ENCODE measurements around the gene PDZRN3. TPM values are rescaled to one million over a fixed set of nuclear protein-coding genes. Genes with fewer than 3 reads are reported as not detected.

The PDZRN3 gene
- total and polyA plus RNA-seq, 2 of the 13 experiments (the other 11 are each of a cell fraction or from before 2014, with no cell fraction given) = not detected

DNA sequence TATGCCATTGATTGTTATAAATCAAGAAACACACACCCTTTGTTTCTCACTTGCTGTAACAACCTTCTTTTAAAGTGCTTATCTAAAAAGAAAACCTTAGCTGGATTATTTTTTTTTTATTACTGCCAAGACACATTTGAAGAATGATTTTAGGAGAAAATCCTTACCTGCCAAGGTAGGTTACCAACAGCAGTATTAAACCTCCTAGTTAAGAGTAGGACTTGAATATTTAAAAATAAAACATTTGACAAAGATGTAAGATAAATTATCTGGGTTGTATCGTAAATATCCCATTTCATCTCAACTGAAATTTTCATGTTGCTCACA lies 192.1 kb downstream of the PDZRN3 start (continued):
- TF ChIP-seq, protein P1, sequence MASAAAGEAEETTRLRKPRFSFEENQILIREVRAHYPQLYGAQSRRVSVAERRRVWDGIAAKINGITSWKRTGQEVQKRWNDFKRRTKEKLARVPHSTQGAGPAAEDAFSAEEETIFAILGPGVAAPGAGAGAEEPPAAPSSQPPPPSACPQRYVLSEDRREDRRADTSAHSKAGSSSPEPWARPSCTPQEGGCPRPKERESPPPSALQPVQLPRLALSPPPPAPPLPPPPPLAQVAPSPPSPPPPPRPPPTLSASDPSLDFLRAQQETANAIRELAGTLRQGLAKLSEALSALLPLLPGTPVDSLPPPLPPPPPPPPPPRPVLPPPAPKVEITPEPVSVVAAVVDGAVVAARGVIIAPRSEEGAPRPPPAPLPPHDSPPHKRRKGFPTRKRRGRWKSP (CRISPR knock-in tag; IDR thresholded peaks at IDR 0.05) = no peak
- TF ChIP-seq, protein P2, sequence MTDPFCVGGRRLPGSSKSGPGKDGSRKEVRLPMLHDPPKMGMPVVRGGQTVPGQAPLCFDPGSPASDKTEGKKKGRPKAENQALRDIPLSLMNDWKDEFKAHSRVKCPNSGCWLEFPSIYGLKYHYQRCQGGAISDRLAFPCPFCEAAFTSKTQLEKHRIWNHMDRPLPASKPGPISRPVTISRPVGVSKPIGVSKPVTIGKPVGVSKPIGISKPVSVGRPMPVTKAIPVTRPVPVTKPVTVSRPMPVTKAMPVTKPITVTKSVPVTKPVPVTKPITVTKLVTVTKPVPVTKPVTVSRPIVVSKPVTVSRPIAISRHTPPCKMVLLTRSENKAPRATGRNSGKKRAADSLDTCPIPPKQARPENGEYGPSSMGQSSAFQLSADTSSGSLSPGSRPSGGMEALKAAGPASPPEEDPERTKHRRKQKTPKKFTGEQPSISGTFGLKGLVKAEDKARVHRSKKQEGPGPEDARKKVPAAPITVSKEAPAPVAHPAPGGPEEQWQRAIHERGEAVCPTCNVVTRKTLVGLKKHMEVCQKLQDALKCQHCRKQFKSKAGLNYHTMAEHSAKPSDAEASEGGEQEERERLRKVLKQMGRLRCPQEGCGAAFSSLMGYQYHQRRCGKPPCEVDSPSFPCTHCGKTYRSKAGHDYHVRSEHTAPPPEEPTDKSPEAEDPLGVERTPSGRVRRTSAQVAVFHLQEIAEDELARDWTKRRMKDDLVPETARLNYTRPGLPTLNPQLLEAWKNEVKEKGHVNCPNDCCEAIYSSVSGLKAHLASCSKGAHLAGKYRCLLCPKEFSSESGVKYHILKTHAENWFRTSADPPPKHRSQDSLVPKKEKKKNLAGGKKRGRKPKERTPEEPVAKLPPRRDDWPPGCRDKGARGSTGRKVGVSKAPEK (CRISPR knock-in tag; IDR thresholded peaks at IDR 0.05; ENCODE audit: borderline replicate concordance) = no peak
- TF ChIP-seq, protein P3, sequence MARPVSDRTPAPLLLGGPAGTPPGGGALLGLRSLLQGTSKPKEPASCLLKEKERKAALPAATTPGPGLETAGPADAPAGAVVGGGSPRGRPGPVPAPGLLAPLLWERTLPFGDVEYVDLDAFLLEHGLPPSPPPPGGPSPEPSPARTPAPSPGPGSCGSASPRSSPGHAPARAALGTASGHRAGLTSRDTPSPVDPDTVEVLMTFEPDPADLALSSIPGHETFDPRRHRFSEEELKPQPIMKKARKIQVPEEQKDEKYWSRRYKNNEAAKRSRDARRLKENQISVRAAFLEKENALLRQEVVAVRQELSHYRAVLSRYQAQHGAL (CRISPR knock-in tag; IDR thresholded peaks at IDR 0.05; ENCODE audit: not compliant biosample characterization) = no peak
- TF ChIP-seq ZNF282 (IDR thresholded peaks at IDR 0.05; ENCODE audit: partially characterized antibody) (no peak), SMYD3 (CRISPR knock-in tag; IDR thresholded peaks at IDR 0.05) (no peak), ZMYM2 (CRISPR knock-in tag; IDR thresholded peaks at IDR 0.05) (no peak), ZNF7 (CRISPR knock-in tag; IDR thresholded peaks at IDR 0.05) (no peak)

DNA sequence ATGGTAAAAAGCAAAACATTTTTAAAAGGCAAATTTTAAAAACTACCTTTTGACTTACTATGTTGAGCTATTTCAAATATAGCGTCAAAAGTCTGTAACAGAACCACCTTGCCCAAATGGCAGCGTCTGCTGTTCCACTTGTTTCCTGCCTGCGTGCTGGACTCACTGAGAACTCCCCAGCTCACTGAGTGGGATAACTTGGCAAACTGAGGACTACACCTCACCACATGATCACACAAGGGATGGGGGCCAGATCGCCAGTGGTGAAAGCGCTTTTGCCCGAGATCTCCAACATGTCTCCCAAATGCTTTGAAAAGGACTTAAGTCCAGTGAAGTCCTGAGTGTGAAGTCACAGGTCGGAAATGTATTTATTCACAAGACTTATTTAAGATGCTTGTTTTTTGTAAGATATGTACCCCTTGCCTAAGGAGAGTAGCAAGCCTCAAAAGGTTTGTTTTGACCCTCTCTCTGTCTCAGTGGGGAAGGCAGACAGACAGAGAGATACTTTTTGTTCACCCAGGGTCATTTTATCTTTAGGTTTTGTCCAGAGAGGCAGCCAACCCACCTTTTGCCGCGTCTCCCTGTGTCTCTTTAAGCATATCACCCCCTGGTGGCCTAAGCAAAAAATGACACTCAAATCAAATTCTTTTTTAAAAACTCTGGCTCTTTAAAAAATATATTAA lies 192.6 kb downstream of the PDZRN3 start:
- H3K9me3 ChIP-seq (ENCODE audit: low read length) = no peaks in the 10 kb centered on the region
- ChIA-PET POLR2A (no interaction called here), CTCF (ENCODE audit: low intra/inter-chr PET ratio, low total read pairs) (interaction anchor here (1.2 to 2.0 kb wide), 2 partner anchors 241 to 331 kb away, joined by 5 to 17 read pairs; no protein-coding TSS in a partner anchor)
- H3K27me3 ChIP-seq (ENCODE audit: control insufficient read depth in 1 of 2, insufficient read depth in 2 of 2, low read length in 2 of 2) = no peaks in the 10 kb centered on the region; a peak in 1 of 5 replicates
- ATAC-seq (no peak), FAIRE-seq (peak; percentile 39), DNase-seq (ENCODE audit: low spot score) (peak; percentile 53)
- no peaks in the 10 kb centered on the region for H3K36me3 ChIP-seq (replicated peaks in 1 of 2; ENCODE audit: control insufficient read depth in 1 of 2, insufficient read depth in 2 of 2, low read length in 2 of 2)
- no peak overlapping the region for H3K4me2 ChIP-seq (ENCODE audit: low read depth, low read length)
- BruUV-seq (replicated peaks) = no TSS peak
- no peak overlapping the region for H2AFZ ChIP-seq (ENCODE audit: low read length)
- 54% methylated on average over 9 of the region's 9 CpGs for WGBS (ENCODE audit: low lambda C conversion rate)
- H3K27ac ChIP-seq (ENCODE audit: extremely low read length, insufficient read depth, low read length) = no peak overlapping the region
- intact Hi-C loops (cut with micrococcal nuclease; ENCODE audit: unreplicated experiment) (loop anchor here (1.0 kb wide), 3 partner anchors 70 to 331 kb away; no protein-coding TSS in a partner anchor), in situ Hi-C loops (cut with HindIII; ENCODE audit: extremely low pct_ligation_motif_present, low pct_unique_long_range_greater_than_20kb) (loop anchor here (5.0 kb wide), 1 partner anchor 330 kb away; no protein-coding TSS in a partner anchor)
- H3K79me2 ChIP-seq (ENCODE audit: insufficient read depth, low read length) = no peaks in the 10 kb centered on the region
- H3K4me3 ChIP-seq (replicated peaks in 1 of 3; ENCODE audit: insufficient read depth in 1 of 3, low read depth in 2 of 3, low read length in 3 of 3) = no peak overlapping the region
- no peaks in the 10 kb centered on the region for H4K20me1 ChIP-seq (ENCODE audit: insufficient read depth, low read length)
- no peak overlapping the region for H3K9ac ChIP-seq (ENCODE audit: insufficient read depth, low read depth, low read length)
- H3K4me1 ChIP-seq (ENCODE audit: insufficient read depth, low read length) = no peaks in the 10 kb centered on the region
- no peak for TF ChIP-seq AGO1 (IDR thresholded peaks at IDR 0.05; ENCODE audit: low read depth, low read length, poor library complexity, severe bottlenecking)
- no peak for TF ChIP-seq RELA (CRISPR knock-in tag; IDR thresholded peaks at IDR 0.05)
- TF ChIP-seq STAG1 (CRISPR knock-in tag; IDR thresholded peaks at IDR 0.05) = peak; percentile 51
- peak; percentile 33; the same call in 1 of the 2 replicates for TF ChIP-seq SMC3 (IDR thresholded peaks at IDR 0.05; ENCODE audit: low read length)
- no peak for TF ChIP-seq EZH2 (conservative IDR thresholded peaks at IDR 0.05; ENCODE audit: low read depth, low read length)
- no peak for TF ChIP-seq FOXP1 (IDR thresholded peaks at IDR 0.05)
- TF ChIP-seq FOXP1 (CRISPR knock-in tag; IDR thresholded peaks at IDR 0.05) = no peak
- TF ChIP-seq NBN (conservative IDR thresholded peaks at IDR 0.05) = no peak
- TF ChIP-seq CC2D1A (CRISPR knock-in tag; IDR thresholded peaks at IDR 0.05) = no peak
- TF ChIP-seq, protein P4, sequence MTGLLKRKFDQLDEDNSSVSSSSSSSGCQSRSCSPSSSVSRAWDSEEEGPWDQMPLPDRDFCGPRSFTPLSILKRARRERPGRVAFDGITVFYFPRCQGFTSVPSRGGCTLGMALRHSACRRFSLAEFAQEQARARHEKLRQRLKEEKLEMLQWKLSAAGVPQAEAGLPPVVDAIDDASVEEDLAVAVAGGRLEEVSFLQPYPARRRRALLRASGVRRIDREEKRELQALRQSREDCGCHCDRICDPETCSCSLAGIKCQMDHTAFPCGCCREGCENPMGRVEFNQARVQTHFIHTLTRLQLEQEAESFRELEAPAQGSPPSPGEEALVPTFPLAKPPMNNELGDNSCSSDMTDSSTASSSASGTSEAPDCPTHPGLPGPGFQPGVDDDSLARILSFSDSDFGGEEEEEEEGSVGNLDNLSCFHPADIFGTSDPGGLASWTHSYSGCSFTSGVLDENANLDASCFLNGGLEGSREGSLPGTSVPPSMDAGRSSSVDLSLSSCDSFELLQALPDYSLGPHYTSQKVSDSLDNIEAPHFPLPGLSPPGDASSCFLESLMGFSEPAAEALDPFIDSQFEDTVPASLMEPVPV (CRISPR knock-in tag; IDR thresholded peaks at IDR 0.05) = no peak
- no peak for TF ChIP-seq ATF7 (IDR thresholded peaks at IDR 0.05)
- no peak for TF ChIP-seq ATF7 (CRISPR knock-in tag; IDR thresholded peaks at IDR 0.05)

Measured in HepG2 (cell line).